Nephron (organoid): Measurements from ENCODE around the gene INSYN2A.

ENCODE experiments used
- H3K27ac Mint-ChIP-seq, 3 experiments: 2 replicates each; pipeline ENCODE4 v1.8.0; 2020; ENCODE audit warnings: mixed read lengths in 3 of 3, mild to moderate bottlenecking in 2 of 3, moderate library complexity in 1 of 3
- H3K27me3 Mint-ChIP-seq: 2 replicates; pipeline ENCODE4 v1.8.0; 2021; ENCODE audit warnings: low read depth, mild to moderate bottlenecking, moderate library complexity, mixed read lengths
- H3K36me3 Mint-ChIP-seq: 2 replicates; pipeline ENCODE4 v1.8.0; 2020; ENCODE audit warnings: low read depth, mixed read lengths
- H3K4me1 Mint-ChIP-seq: 2 replicates; pipeline ENCODE4 v1.8.0; 2020; ENCODE audit warnings: mixed read lengths
- H3K4me3 Mint-ChIP-seq, 3 experiments: 2 replicates each; pipeline ENCODE4 v1.8.0; 2020; ENCODE audit warnings: mild to moderate bottlenecking in 3 of 3, mixed read lengths in 3 of 3, moderate library complexity in 2 of 3
- H3K9me3 Mint-ChIP-seq: 2 replicates; pipeline ENCODE4 v1.8.0; 2020; ENCODE audit warnings: mixed read lengths
- CTCF ChIP-seq, 3 experiments: fragments of 200-600 bp; sonication (generic); IDR thresholded peaks; one replicate each; pipeline ENCODE4 v1.5.0; 2021; ENCODE audit warnings: antibody characterized with exemption in 3 of 3; ENCODE audit not compliant: unreplicated experiment in 3 of 3

The INSYN2A gene

GRCh38 chr10:127216786-127217185 is 20.4 kb upstream of the INSYN2A start:
- Mint-ChIP-seq H3K4me1 (peaks cover 10% of the 10 kb centered on the region), H3K27ac (no peak overlapping the region), H3K4me3 (no peak overlapping the region), H3K27me3 (no peaks in the 10 kb centered on the region), H3K36me3 (peaks cover 12% of the 10 kb centered on the region), H3K9me3 (peaks cover 3% of the 10 kb centered on the region)
- TF ChIP-seq CTCF (IDR thresholded peaks at IDR 0.05; ENCODE audit: unreplicated experiment in 3 of 3) = no peak

- peaks cover 12% of the 10 kb centered on the region for H3K36me3 Mint-ChIP-seq
- H3K4me3 Mint-ChIP-seq = no peak overlapping the region
- H3K4me1 Mint-ChIP-seq = peaks cover 10% of the 10 kb centered on the region
- no peak for TF ChIP-seq CTCF (IDR thresholded peaks at IDR 0.05; ENCODE audit: unreplicated experiment in 3 of 3)
- H3K9me3 Mint-ChIP-seq = peaks cover 3% of the 10 kb centered on the region
- no peak overlapping the region for H3K27ac Mint-ChIP-seq
- no peaks in the 10 kb centered on the region for H3K27me3 Mint-ChIP-seq
Observed at GRCh38 chr10:127216274-127216673, 19.9 kb upstream of the INSYN2A start.

- no peak for TF ChIP-seq CTCF (IDR thresholded peaks at IDR 0.05; ENCODE audit: unreplicated experiment in 3 of 3)
- H3K27me3 Mint-ChIP-seq = no peaks in the 10 kb centered on the region
- peaks cover 10% of the 10 kb centered on the region for H3K4me1 Mint-ChIP-seq
- peaks cover 12% of the 10 kb centered on the region for H3K36me3 Mint-ChIP-seq
- peaks cover 3% of the 10 kb centered on the region for H3K9me3 Mint-ChIP-seq
- H3K27ac Mint-ChIP-seq = no peak overlapping the region
- H3K4me3 Mint-ChIP-seq = no peak overlapping the region
Observed at GRCh38 chr10:127215866-127216265, 19.5 kb upstream of the INSYN2A start.

DNA sequence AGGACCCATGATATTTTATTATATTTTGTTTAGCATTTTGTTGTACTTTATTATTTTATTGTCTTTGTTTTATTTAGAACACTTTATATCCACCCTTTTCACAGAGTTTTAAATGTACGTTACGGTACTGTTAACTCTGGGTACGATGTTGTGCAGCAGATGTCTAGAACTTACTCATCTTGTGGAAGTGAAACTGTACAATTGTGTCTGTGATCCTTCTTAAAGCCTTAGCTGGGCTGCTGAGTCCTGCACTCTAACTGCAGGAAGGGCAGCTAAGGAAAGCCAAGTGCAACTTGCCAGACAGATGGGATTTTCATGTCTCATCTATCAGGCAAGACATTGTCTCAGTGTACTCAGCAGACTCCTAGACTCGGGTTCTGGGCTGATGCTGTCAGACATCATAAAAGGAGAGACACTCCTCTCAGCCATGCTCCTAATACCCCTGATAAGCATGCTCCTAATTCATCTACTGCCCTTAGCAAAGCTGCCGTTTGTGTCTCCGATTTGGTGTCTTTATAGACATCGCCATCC is 14.6 kb upstream of the INSYN2A start:
- H3K4me1 Mint-ChIP-seq = peaks cover 5% of the 10 kb centered on the region
- no peaks in the 10 kb centered on the region for H3K27me3 Mint-ChIP-seq
- no peak for TF ChIP-seq CTCF (IDR thresholded peaks at IDR 0.05; ENCODE audit: unreplicated experiment in 3 of 3)
- H3K4me3 Mint-ChIP-seq = no peak overlapping the region
- H3K27ac Mint-ChIP-seq = no peak overlapping the region
- H3K36me3 Mint-ChIP-seq = peaks cover 9% of the 10 kb centered on the region
- no peaks in the 10 kb centered on the region for H3K9me3 Mint-ChIP-seq

DNA sequence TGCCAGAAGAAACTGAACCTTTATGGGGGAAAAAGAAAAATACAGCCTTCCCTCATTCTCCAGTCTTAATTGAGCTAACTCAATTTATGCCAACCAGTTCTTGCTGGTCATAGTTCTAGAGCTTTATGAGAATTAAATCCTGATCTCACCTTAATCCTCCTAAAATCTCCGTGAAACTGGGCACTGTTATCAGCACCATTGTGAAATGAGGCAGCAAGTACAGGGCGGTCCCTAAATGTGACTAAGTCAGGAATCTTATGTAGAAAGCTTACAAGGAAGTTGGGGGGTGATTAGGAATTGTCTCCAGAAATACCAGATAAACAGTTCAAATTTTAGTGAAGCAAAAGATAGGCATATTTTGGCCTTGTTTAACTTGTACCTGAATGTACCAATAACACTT is 10.7 kb upstream of the INSYN2A start:
- Mint-ChIP-seq H3K27ac (no peak overlapping the region), H3K36me3 (peaks cover 19% of the 10 kb centered on the region), H3K9me3 (no peaks in the 10 kb centered on the region), H3K4me1 (no peaks in the 10 kb centered on the region), H3K27me3 (no peaks in the 10 kb centered on the region), H3K4me3 (no peak overlapping the region)
- TF ChIP-seq CTCF (IDR thresholded peaks at IDR 0.05; ENCODE audit: unreplicated experiment in 3 of 3) = no peak

GRCh38 chr10:127203067-127203466 is 6.7 kb upstream of the INSYN2A start:
- Mint-ChIP-seq H3K9me3 (no peaks in the 10 kb centered on the region), H3K27ac (no peak overlapping the region), H3K36me3 (peaks cover 22% of the 10 kb centered on the region), H3K4me1 (no peaks in the 10 kb centered on the region), H3K27me3 (peaks cover 5% of the 10 kb centered on the region), H3K4me3 (no peak overlapping the region)
- TF ChIP-seq CTCF (IDR thresholded peaks at IDR 0.05; ENCODE audit: unreplicated experiment in 3 of 3) = no peak
